Measurements from ENCODE around the gene ELMOD3. TPM values are rescaled to one million over a fixed set of nuclear protein-coding genes. Genes with fewer than 3 reads are reported as not detected.

Gene ELMOD3
- total and polyA plus RNA-seq, 2 of the 8 experiments (the other 6 are each of a cell fraction or from before 2014, with no cell fraction given), result 8.5 to 10.2 TPM

- no peak overlapping the region for H4K91ac ChIP-seq (replicated peaks; ENCODE audit: insufficient read length, low read length)
- no peak overlapping the region for H2BK12ac ChIP-seq (ENCODE audit: low read depth, low read length)
- no peak for DNase-seq (ENCODE audit: low read depth in 1 of 2, low spot score in 2 of 2)
- ChIA-PET CTCF (ENCODE audit: partially characterized antibody) (interaction anchor here (0.9 to 2.6 kb wide), 5 partner anchors 10 to 196 kb away, joined by 3 to 11 read pairs (median 5); no protein-coding TSS in a partner anchor), POLR2A (ENCODE audit: partially characterized antibody) (interaction anchor here (0.6 to 4.5 kb wide), 23 partner anchors 9 to 300 kb away, joined by 3 to 23 read pairs (median 4); partner anchors contain the start of genes MAT2A, TGOLN2 and VAMP8)
- H3K79me1 ChIP-seq (ENCODE audit: low read depth, low read length), result no peaks in the 10 kb centered on the region
- H4K5ac ChIP-seq (ENCODE audit: insufficient read length, low read depth, low read length), result no peak overlapping the region
- H2AFZ ChIP-seq (ENCODE audit: low read length), result peak overlapping the region; percentile 96
- no peak overlapping the region for H3K23ac ChIP-seq (ENCODE audit: insufficient read length)
- H3K14ac ChIP-seq (ENCODE audit: insufficient read length), result no peak overlapping the region
- no peak overlapping the region for H3K56ac ChIP-seq (replicated peaks; ENCODE audit: insufficient read length, low read depth, low read length)
- H4K8ac ChIP-seq (ENCODE audit: extremely low read depth, insufficient read depth, low read length), result no peak overlapping the region; the same call in 1 of the 2 replicates
- peak overlapping the region; percentile 85 to 96 for H3K4me2 ChIP-seq (ENCODE audit: insufficient read depth in 1 of 2, low read depth in 2 of 2, low read length in 2 of 2)
- 26% methylated on average over 10 of the region's 10 CpGs; no CpG with 5 or more reads in 1 of the 2 experiments for WGBS, 2 experiments (ENCODE audit: extremely low coverage in 1 of 2, insufficient coverage in 1 of 2, insufficient read length in 1 of 2, insufficient replicate concordance in 2 of 2, low coverage in 1 of 2, low lambda C conversion rate in 2 of 2, missing lambda C conversion rate in 1 of 2)
- 0 out of 2 replicates have a peak overlapping the region, but pooled peaks have one; percentile 72 for H3K18ac ChIP-seq (ENCODE audit: extremely low read depth, low read length)
- H2BK120ac ChIP-seq (replicated peaks; ENCODE audit: low read depth, low read length), result no peak overlapping the region
- no peaks in the 10 kb centered on the region for H3K9me3 ChIP-seq (ENCODE audit: insufficient read depth in 2 of 2, low read depth in 1 of 2, low read length in 1 of 2)
- H2BK5ac ChIP-seq (ENCODE audit: low read depth, low read length), result no peak overlapping the region
- peak overlapping the region; percentile 75 to 96 (median 90) for H3K4me3 ChIP-seq (ENCODE audit: extremely low read depth in 1 of 4, insufficient read depth in 2 of 4, low read depth in 3 of 4, low read length in 4 of 4)
- H3K27me3 ChIP-seq (replicated peaks in 1 of 4; ENCODE audit: control insufficient read depth in 3 of 4, extremely low read depth in 1 of 4, insufficient read depth in 3 of 4, low read length in 3 of 4), result no peaks in the 10 kb centered on the region
- 0 out of 2 replicates have a peak overlapping the region, but pooled peaks have one; percentile 83 for H2BK15ac ChIP-seq (ENCODE audit: low read length)
- peaks cover 0 to 7% (median 0%) of the 10 kb centered on the region in 4 experiments; a peak in 2 of 8 replicates for H3K36me3 ChIP-seq (ENCODE audit: control insufficient read depth in 2 of 4, insufficient read depth in 4 of 4, low read length in 3 of 4)
- no peak overlapping the region for H2BK20ac ChIP-seq (ENCODE audit: low read length)
- H2AK5ac ChIP-seq (ENCODE audit: low read depth, low read length), result no peak overlapping the region
- peak; percentile 69 for TF ChIP-seq SAP30 (IDR thresholded peaks at IDR 0.05; ENCODE audit: insufficient read depth, insufficient replicate concordance, low read length)
- TF ChIP-seq SRF (IDR thresholded peaks at IDR 0.05; ENCODE audit: low read depth, low read length), result no peak
- H3K27ac ChIP-seq (ENCODE audit: low read depth, low read length), result no peak overlapping the region
- H4K20me1 ChIP-seq (replicated peaks in 1 of 2; ENCODE audit: control insufficient read depth in 1 of 2, insufficient read depth in 2 of 2, low read length in 2 of 2), result no peaks in the 10 kb centered on the region
- peak overlapping the region in 3 of 4 experiments; percentile 61 to 77 (median 61); a peak in 5 of 7 replicates for H3K9ac ChIP-seq (replicated peaks in 1 of 4; ENCODE audit: extremely low read depth in 1 of 4, low read depth in 3 of 4, low read length in 3 of 4)
- H3K79me2 ChIP-seq (ENCODE audit: control insufficient read depth in 1 of 2, insufficient read depth in 2 of 2, low read length in 2 of 2), result no peaks in the 10 kb centered on the region
- peaks cover 0 to 3% (median 1%) of the 10 kb centered on the region in 4 experiments; a peak in 2 of 7 replicates for H3K4me1 ChIP-seq (replicated peaks in 1 of 4; ENCODE audit: control insufficient read depth in 3 of 4, insufficient read depth in 4 of 4, low read length in 3 of 4)
- no peak overlapping the region for H3K4ac ChIP-seq (replicated peaks; ENCODE audit: insufficient read length, low read depth, low read length)
- FAIRE-seq, result no peak
- H3K23me2 ChIP-seq (ENCODE audit: low read depth, low read length), result peaks cover 8% of the 10 kb centered on the region
Measured at GRCh38 chr2:85355073-85355410, 473 bp downstream of the ELMOD3 start.

All from H1 (cell line).